ENCODE data around the gene EFNB3.

EFNB3 gene

DNA sequence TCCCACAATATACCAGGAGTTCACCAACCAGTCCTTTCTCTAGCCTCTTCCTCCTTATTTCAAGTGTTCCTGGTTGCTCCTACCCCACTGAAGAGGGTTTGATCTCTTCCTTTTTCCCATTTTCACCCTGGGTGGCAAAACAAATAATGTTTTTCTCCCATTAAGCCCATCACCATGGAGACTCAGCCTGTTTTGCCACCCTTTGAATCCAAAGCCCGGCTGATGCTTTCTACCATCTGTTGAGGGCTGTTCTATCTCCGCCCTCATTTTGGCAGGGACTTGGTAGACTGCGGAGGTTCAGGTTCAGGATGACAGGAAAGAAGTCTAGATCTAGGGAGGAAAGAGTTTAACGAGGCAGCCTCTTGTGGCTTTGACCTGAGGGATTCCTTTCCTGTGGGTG, 15.1 kb downstream of the EFNB3 start:
- no peak overlapping the region for H3K4me3 ChIP-seq (ENCODE audit: low read depth, low read length)
- no peaks in the 10 kb centered on the region for H3K36me3 ChIP-seq
- H3K27me3 ChIP-seq: peaks cover 7% of the 10 kb centered on the region; the same call in 1 of the 2 replicates
- no peaks in the 10 kb centered on the region for H3K9me3 ChIP-seq
- no peak for DNase-seq
- TF ChIP-seq, protein P1, sequence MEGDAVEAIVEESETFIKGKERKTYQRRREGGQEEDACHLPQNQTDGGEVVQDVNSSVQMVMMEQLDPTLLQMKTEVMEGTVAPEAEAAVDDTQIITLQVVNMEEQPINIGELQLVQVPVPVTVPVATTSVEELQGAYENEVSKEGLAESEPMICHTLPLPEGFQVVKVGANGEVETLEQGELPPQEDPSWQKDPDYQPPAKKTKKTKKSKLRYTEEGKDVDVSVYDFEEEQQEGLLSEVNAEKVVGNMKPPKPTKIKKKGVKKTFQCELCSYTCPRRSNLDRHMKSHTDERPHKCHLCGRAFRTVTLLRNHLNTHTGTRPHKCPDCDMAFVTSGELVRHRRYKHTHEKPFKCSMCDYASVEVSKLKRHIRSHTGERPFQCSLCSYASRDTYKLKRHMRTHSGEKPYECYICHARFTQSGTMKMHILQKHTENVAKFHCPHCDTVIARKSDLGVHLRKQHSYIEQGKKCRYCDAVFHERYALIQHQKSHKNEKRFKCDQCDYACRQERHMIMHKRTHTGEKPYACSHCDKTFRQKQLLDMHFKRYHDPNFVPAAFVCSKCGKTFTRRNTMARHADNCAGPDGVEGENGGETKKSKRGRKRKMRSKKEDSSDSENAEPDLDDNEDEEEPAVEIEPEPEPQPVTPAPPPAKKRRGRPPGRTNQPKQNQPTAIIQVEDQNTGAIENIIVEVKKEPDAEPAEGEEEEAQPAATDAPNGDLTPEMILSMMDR (IDR thresholded peaks at IDR 0.05; ENCODE audit: low read depth, low read length): no peak
- H3K4me1 ChIP-seq: no peaks in the 10 kb centered on the region

DNA sequence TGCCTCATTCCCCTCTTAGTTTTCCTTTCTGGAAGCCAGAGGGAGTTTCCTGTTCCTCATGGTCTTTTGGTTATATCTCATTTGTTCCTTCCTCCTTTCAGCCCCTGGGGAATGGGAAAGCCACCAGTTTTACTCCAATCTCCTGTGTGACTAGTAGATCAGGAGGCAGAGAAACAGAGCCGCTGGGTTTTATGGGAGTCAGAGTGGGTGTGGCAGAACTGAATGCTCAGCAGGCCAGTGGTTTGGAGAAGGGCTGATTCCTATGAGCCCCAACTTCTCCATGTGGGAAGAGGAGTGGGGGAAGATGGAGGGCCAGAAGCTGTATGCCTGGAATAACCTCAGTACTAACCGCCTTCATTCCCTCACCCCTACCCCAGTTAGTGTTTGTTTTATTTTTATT, 16.6 kb downstream of the EFNB3 start:
- Histone ChIP-seq H3K27me3 (peaks cover 7% of the 10 kb centered on the region; the same call in 1 of the 2 replicates), H3K4me3 (ENCODE audit: low read depth, low read length) (no peak overlapping the region), H3K36me3 (no peaks in the 10 kb centered on the region), H3K9me3 (no peaks in the 10 kb centered on the region), H3K4me1 (no peaks in the 10 kb centered on the region)
- no peak for DNase-seq
- TF ChIP-seq, protein P1 (IDR thresholded peaks at IDR 0.05; ENCODE audit: low read depth, low read length): no peak

DNA sequence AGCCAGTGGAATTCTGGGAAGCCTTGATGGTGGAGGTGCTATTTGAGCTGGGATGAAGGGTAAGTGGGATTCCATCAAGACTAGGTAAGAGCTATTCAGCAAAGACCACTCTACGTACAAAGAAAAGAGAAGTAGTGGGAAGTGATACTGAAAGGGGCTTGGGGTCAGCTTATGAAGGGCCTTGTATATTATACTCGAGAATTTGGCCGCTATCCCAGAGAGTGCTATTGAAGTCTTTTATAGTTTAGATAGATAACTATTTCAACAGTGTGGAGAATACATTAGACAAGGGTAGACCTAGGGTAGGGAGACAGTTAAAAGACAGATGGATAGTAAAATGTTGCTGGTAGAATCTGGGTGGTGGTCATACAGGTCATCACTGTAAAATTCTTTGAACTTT, 22.9 kb downstream of the EFNB3 start:
- no peaks in the 10 kb centered on the region for H3K4me1 ChIP-seq
- no peaks in the 10 kb centered on the region for H3K27me3 ChIP-seq
- TF ChIP-seq, protein P1 (IDR thresholded peaks at IDR 0.05; ENCODE audit: low read depth, low read length): no peak
- H3K36me3 ChIP-seq: no peaks in the 10 kb centered on the region
- H3K4me3 ChIP-seq (ENCODE audit: low read depth, low read length): no peak overlapping the region
- H3K9me3 ChIP-seq: no peaks in the 10 kb centered on the region
- DNase-seq: no peak

DNA sequence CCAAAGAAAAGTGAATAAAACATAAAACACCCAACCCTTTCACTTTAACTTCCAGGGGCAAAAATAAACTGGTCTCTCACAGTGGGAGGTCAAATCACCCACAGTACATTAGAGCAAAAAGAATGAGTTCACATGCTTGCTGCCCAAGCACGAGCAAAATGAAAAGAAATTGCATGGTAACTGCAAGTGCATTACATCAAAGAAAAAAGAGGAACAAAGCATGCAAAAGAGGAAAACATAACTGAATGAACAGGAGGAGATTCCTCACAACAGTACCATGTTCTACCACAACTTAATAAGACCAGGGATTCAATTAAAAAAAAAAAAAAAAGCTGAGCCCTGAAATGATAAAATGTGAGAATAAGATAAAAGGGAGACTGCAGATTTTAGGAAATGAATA, 24.8 kb downstream of the EFNB3 start:
- H3K4me1 ChIP-seq: no peaks in the 10 kb centered on the region
- H3K4me3 ChIP-seq (ENCODE audit: low read depth, low read length): no peak overlapping the region
- no peaks in the 10 kb centered on the region for H3K9me3 ChIP-seq
- TF ChIP-seq, protein P1 (IDR thresholded peaks at IDR 0.05; ENCODE audit: low read depth, low read length): no peak
- no peaks in the 10 kb centered on the region for H3K36me3 ChIP-seq
- no peaks in the 10 kb centered on the region for H3K27me3 ChIP-seq
- no peak for DNase-seq

DNA sequence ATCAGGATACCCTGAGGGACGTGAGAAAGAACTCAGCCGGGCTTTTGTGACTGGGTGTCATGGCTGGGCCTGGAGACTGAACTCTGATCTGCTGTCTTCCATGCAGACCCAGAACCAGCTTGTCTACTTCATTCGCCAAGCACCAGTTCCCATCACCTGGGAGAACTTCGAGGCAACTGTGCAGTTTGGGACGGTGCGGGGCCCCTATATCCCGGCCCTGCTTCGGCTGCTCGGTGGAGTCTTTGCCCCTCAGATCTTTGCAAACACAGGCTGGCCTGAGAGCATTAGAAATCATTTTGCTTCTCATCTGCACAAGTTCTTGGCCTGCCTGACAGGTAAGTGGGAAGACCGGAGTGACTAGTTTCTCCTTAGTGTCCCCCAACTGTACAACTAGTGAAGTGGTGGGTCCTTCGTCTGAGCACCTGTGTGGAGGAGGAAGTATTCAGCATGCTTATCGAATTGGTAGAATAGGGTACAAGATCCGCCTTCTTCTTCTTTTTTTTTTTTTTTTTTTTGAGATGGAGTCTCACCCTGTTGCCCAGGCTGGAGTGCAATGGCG, 28.1 kb downstream of the EFNB3 start:
- H3K27me3 ChIP-seq: peaks cover 4% of the 10 kb centered on the region; the same call in 1 of the 2 replicates
- no peak overlapping the region for H3K4me3 ChIP-seq (ENCODE audit: low read depth, low read length)
- TF ChIP-seq, protein P1 (IDR thresholded peaks at IDR 0.05; ENCODE audit: low read depth, low read length): no peak
- no peaks in the 10 kb centered on the region for H3K9me3 ChIP-seq
- H3K4me1 ChIP-seq: no peaks in the 10 kb centered on the region
- H3K36me3 ChIP-seq: no peaks in the 10 kb centered on the region
- DNase-seq: no peak

DNA sequence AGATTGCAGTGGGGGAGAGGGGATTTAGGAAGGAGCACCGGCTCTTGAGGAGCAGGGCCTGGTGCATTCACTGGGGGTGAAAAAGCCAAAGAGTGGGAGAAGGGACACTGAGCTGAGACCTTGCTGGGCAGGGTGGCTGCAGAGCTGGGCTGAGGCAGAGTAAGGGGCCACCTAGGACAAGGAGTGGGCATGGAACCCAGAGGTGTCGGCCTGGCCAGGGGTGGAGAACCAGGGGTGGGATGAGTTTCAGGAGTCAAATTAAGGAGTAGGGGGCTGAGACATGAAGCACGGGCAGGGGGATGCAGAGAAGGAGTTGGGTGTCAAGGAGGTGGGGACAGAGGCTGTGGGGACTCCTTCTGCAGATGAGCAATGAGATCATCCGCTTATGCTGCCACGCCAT, 32.6 kb downstream of the EFNB3 start:
- DNase-seq: no peak
- H3K27me3 ChIP-seq: peaks cover 9% of the 10 kb centered on the region
- H3K4me3 ChIP-seq (ENCODE audit: low read depth, low read length): no peak overlapping the region
- no peaks in the 10 kb centered on the region for H3K4me1 ChIP-seq
- H3K9me3 ChIP-seq: no peaks in the 10 kb centered on the region
- TF ChIP-seq, protein P1 (IDR thresholded peaks at IDR 0.05; ENCODE audit: low read depth, low read length): no peak
- H3K36me3 ChIP-seq: no peaks in the 10 kb centered on the region

Measured in BE2C (cell line).